OCI-LY3 (cell line): ENCODE results near the gene MTMR11.

Experiments used
- EZH2phosphoT487 ChIP-seq: fragments of 200-600 bp; shearing (Covaris generic); IDR thresholded peaks from 2 replicates; pipeline ENCODE4 v1.6.1; 2018; ENCODE audit warnings: antibody characterized with exemption, mixed run types, low read depth
- TF ChIP-seq, protein P1 (sequence below): fragments of 200-600, 300-600 bp; sonication (generic); IDR thresholded peaks from 2 replicates; pipeline ENCODE4 v1.5.1; 2014; ENCODE audit warnings: antibody characterized with exemption, low read length, low read depth

DNA sequence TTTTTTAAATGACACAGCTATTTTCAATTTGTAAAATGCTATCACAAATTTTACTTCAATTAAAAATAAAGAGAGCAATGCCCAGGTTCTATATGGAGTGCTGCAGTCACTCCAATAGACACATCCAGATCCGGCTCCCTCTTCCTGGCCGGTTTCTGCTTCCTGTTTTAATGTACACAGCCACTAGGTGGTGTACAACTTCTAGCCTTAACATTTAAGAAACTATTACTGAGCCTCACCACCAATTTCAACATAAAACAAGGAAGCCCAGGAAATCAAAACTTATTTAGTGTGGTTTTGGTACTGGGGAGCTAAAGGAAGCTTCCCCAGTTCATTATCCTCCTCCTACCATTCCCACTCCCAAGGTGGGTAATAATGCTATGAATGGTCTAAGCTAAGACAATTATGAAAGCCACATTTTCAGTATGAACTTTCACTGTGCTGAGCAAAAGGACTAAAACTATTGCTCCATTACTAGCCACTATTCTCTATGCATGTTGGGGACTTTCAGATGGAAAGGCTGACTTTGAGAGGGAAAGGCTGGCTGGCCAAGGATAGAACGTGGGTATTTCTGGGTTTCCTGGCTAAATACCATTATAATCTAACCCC lies 25.5 kb upstream of the MTMR11 start:
- TF ChIP-seq, protein P1, sequence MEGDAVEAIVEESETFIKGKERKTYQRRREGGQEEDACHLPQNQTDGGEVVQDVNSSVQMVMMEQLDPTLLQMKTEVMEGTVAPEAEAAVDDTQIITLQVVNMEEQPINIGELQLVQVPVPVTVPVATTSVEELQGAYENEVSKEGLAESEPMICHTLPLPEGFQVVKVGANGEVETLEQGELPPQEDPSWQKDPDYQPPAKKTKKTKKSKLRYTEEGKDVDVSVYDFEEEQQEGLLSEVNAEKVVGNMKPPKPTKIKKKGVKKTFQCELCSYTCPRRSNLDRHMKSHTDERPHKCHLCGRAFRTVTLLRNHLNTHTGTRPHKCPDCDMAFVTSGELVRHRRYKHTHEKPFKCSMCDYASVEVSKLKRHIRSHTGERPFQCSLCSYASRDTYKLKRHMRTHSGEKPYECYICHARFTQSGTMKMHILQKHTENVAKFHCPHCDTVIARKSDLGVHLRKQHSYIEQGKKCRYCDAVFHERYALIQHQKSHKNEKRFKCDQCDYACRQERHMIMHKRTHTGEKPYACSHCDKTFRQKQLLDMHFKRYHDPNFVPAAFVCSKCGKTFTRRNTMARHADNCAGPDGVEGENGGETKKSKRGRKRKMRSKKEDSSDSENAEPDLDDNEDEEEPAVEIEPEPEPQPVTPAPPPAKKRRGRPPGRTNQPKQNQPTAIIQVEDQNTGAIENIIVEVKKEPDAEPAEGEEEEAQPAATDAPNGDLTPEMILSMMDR: peak; percentile 88
- TF ChIP-seq EZH2phosphoT487: no peak
